ENCODE data around the gene HRH3. TPM values are rescaled to one million over a fixed set of nuclear protein-coding genes. Genes with fewer than 3 reads are reported as not detected.

Gene HRH3
- total RNA-seq, 1 donor from 2014 or later, result not detected

GRCh38 chr20:62232194-62232593 is 12.1 kb upstream of the HRH3 start:
- H3K4me3 ChIP-seq (ENCODE audit: low read depth, low read length), result no peak overlapping the region
- no peak for DNase-seq (ENCODE audit: low read depth)
- TF ChIP-seq, protein P1, sequence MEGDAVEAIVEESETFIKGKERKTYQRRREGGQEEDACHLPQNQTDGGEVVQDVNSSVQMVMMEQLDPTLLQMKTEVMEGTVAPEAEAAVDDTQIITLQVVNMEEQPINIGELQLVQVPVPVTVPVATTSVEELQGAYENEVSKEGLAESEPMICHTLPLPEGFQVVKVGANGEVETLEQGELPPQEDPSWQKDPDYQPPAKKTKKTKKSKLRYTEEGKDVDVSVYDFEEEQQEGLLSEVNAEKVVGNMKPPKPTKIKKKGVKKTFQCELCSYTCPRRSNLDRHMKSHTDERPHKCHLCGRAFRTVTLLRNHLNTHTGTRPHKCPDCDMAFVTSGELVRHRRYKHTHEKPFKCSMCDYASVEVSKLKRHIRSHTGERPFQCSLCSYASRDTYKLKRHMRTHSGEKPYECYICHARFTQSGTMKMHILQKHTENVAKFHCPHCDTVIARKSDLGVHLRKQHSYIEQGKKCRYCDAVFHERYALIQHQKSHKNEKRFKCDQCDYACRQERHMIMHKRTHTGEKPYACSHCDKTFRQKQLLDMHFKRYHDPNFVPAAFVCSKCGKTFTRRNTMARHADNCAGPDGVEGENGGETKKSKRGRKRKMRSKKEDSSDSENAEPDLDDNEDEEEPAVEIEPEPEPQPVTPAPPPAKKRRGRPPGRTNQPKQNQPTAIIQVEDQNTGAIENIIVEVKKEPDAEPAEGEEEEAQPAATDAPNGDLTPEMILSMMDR (conservative IDR thresholded peaks at IDR 0.05; ENCODE audit: low read depth, low read length), result no peak

DNA sequence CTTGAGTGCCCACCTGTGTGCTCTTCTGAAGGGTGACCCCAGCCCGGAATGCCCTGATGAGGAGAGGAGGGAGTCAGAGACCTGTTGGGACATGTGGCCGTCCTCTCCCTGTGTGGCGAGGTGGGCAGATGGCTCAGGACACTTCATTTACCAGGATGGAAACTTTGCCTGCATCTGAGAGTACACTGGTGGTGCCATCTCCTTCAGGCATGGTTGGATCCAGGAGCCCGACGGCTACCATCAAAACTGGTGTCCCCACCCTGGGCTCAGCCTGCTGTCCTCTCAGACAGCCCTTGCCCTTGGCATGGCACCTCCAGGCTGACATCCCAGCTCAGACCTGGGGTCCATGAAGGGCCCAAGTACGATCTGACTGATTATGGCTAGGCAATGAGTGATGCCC is 11.2 kb upstream of the HRH3 start:
- DNase-seq (ENCODE audit: low read depth), result no peak
- TF ChIP-seq, protein P1 (conservative IDR thresholded peaks at IDR 0.05; ENCODE audit: low read depth, low read length), result no peak

DNA sequence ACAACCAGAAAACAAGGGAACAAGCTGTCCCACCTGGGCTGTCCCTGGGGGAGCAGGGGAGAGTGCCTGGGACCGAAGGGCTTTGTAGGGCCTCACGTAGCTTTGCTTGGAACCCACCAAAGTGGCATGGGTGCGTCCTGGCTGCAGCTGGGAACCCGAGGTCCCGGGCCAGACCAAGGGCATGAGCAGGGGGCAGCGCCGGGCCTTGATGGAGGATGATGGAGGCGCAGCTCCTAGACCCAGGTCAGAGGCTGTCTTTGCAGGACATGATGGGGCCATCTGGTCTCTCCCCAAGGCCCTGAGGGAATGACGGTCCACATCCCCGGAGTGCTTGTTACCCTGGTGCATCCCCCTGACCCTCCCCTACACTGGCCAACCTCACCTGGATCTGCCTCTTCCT is 10.6 kb upstream of the HRH3 start:
- no peak overlapping the region for H3K4me3 ChIP-seq (ENCODE audit: low read depth, low read length)
- DNase-seq (ENCODE audit: low read depth), result no peak
- TF ChIP-seq, protein P1 (conservative IDR thresholded peaks at IDR 0.05; ENCODE audit: low read depth, low read length), result no peak

More for the DNA sequence above, 11.2 kb upstream of the HRH3 start:
- no peak overlapping the region for H3K4me3 ChIP-seq (ENCODE audit: low read depth, low read length)

GRCh38 chr20:62230276-62230675 is 10.2 kb upstream of the HRH3 start:
- no peak for DNase-seq (ENCODE audit: low read depth)
- H3K4me3 ChIP-seq (ENCODE audit: low read depth, low read length), result no peak overlapping the region
- TF ChIP-seq, protein P1 (conservative IDR thresholded peaks at IDR 0.05; ENCODE audit: low read depth, low read length), result no peak

GRCh38 chr20:62229667-62230066 is 9.6 kb upstream of the HRH3 start:
- TF ChIP-seq, protein P1 (conservative IDR thresholded peaks at IDR 0.05; ENCODE audit: low read depth, low read length), result no peak

GRCh38 chr20:62228982-62229545 is 9.0 kb upstream of the HRH3 start:
- no peak for DNase-seq (ENCODE audit: low read depth)
- no peak overlapping the region for H3K4me3 ChIP-seq (ENCODE audit: low read depth, low read length)
- TF ChIP-seq, protein P1 (conservative IDR thresholded peaks at IDR 0.05; ENCODE audit: low read depth, low read length), result no peak

More at GRCh38 chr20:62229667-62230066, 9.6 kb upstream of the HRH3 start:
- no peak for DNase-seq (ENCODE audit: low read depth)
- no peak overlapping the region for H3K4me3 ChIP-seq (ENCODE audit: low read depth, low read length)

Data from epithelial cell of proximal tubule (primary cell).